HCEC 1CT (cell line): ENCODE measurements around the gene MKLN1.

Experiments used
- DNase-seq: peaks from one replicate; pipeline ENCODE4 v3.0.0-alpha.2; 2017

MKLN1 gene

DNA sequence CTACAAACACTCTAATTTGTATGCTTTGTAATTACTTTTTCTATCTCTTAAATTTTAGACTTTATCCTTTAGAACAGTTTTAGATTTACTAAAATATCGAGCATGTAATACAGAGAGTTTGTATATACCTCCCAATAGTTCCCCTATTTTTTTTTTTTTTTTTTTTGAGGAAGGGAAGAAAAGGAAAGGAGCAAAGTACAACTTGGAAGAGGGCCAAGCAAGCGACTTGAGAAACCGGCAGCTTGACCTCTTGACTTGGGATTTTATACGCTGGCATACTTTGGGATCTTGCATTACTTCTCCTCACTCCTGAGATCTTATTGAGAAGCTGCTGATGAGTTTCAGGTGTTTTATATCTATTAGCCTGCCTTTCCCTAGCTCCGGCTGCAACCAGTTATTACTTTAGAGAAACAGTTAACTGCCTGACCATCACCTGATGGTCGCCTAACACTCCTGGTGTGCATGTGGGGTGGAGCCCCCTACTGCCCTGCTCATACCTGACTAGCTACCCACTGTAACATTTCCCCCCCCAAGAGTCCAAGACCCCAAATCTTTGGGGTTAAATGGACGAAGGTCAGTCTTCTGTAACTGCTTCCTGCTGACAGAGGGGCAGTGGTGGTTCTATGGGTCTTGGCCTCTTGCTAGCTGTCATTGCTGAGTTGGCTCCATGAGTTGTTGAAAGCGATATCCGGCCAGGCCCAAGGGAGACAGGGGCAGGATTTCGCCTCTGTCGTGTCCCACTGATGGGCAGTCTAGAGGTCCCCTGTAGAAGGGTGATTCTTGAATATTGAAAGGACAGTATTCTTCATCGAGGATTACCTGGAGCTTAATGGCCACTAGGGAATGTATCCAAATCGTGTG, 28.5 kb downstream of the MKLN1 start:
- no peak for DNase-seq

DNA sequence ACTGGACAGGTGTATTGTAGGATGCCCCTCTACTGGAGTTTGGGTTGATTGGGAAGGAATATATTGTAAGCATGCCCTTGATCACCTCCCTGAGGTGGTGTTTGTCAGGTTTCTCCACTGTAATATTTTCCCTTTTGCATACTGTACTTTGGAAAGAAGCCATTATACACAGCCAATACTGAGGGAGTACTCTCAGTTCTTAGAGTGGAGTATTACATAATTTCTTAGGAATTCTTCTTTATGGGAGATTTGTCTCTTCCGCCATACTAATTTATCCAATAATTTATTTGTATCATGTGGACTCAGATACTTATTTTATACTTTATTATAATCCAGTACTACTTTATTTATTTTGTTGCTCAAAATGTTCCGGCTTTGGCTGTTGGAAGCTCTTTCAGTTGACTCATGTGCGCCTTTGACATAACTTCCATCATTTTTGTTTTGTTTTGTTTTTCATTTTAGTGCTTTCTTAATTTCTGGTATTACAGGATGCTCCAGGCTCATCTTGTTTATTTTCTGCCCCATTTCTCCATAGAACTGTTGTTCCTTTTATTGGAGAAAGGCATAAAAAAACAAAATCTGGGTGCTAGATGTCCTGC, 29.7 kb downstream of the MKLN1 start:
- DNase-seq, result no peak

DNA sequence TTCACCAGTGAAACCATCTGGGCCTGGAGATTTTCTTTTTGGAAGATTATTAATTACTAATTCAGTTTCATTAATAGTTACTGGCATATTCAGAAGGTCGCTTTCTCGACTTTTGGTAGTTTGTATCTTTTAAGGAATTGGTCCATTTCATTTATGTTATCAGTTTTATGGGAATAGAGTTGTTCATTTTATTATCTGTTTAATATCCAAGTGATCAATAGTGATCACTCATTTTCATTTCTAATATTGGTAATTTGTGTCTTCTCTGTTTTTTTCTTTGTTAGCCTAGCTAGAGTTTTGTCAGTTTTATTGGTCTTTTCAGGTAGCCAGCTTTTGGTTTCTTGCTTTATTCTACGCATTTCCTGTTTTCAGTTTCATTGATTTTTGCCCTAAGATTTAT, 31.0 kb downstream of the MKLN1 start:
- DNase-seq, result no peak

DNA sequence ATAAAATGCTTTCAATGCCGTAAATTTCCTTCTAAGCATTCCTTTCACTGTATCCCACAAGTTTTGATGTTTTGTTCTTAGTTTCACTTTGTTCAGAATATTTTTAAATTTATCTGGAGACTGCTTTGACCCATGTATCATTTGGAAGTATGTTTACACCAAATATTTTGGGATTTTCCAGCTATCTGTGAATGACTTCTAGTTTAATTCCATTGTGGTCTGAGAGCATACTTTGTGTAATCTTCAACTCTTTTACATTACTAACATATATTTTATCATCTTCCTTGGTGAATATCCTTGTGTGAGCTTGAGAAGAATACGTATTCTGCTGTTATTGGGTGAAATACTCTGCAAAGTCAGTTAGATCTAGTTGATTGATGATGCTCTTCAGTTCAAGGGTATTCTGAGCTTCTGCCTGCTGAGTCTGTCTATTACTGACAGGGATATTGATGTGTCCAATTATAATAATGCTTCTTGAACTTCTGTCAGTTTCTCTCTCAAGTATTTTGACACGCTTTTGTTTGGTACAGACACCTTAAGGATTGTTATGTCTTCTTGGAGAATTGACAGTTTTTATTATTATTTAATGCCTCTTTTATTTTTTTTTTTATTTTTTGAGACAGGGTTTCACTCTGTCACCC, 31.6 kb downstream of the MKLN1 start:
- no peak for DNase-seq

DNA sequence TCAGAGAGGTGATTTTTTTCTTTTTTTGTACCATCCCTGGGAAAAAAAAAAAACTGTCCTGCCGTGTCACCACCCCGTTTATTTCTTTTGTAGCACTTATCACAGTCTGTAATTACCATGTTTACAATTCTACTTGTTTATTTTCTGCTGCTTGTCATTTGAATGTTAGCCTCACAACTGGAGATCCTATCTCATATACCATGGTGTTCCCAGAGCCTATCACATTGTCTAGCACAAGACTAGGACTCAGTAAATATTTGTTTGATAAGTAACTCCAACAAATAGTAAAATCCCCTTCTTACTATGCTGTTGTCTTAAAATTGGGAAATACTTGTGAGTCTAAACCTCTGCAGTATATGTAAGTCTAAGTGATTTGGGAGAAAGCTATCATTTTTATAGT, 36.0 kb downstream of the MKLN1 start:
- DNase-seq, result no peak

DNA sequence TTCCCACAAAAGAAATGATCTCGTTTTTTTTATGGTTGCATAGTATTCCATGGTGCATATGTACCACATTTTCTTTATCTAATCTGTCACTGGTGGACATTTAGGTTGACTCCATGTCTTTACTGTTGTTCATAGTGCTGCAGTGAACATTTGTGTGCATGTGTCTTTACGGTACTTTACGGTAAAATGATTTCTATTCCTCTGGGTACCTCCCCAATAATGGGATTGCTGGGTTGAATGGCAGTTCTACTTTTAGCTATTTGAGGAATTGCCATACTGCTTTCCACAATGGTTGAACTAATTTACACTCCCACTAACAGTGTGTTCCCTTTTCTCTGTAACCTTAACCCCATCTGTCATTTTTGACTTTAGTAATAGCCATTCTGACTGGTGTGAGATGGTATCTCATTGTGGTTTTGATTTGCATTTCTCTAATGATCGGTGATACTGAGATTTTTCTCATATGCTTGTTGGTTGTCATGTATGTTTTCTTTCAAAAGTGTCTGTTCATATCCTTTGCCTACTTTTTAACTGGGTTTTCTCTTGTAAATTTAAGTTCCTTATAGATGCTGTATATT, 37.2 kb downstream of the MKLN1 start:
- DNase-seq, result no peak

DNA sequence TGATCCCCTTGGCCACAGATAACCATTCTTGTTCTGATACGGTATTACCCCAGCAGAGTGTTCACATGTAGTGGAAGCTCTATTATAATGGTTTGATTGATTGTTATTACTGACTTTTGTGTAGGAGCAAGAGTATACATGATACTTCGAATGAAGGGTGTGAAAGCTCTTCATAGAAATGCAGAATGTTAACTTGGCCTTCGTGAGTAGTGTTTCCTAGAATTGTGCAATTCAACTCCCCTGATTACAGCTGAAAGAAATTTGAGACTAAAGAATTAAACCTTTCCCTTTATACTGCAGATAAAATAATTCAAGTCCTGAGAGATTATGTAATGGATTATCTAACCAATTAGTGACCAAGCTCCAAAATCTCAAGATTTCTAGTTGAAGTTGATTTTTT, 38.2 kb downstream of the MKLN1 start:
- DNase-seq, result no peak

DNA sequence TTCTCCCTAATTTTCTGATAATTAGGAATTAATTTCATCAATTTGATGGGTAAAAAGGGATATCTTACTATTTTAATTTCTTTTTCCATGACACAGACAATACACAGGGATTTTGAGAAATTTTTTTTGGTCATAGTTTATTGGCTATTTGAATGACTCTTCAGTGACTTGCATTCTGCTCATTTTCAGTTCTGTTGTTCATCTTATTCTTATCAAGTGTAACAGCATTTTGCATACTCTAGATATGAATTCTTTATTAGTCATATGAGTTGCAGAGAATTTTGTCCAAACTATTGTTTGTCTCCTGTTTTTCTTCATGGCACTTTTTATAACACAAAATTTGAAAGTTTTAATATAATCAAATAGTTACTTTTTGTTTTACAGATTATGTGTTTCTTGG, 41.7 kb downstream of the MKLN1 start:
- peak; percentile 31 for DNase-seq

DNA sequence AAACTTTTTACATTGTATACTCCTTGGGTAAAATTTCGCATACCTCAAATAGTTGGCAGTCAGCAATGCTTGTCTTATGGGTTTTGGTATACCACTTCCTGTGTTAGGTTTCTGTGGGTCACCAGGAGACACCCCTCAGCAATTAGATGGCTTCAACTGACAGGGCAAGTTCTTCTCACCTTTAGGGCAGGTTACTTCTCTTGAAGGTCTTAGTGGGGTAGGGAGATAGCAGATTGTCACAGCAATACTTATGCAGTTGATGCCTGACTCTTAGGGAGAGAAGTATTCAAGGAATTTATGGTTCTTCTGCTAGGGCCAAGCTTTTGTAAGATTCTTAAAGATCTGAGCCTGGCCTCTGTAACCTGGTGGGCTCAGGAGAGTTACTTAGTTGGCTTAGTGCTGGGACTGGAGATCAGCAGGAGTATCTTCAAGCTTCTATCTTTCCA, 42.9 kb downstream of the MKLN1 start:
- peak; percentile 65 for DNase-seq

DNA sequence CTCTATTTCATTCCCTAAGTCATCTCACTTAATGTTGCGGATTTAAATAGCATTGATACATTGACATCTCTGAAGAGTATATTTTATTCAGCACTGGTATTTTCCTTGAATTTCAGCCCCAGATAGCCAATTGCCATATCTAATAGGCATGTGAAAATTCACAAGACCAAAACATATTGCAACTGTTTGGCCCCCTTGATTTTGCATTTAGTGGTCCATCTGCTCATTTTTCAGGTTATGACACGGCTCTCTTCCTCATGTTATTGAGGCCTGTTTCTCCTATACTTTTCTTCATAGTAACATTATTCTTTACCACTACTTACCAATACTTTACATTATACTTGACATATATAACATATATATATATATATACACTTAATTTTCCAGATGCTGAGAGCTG, 43.7 kb downstream of the MKLN1 start:
- no peak for DNase-seq

DNA sequence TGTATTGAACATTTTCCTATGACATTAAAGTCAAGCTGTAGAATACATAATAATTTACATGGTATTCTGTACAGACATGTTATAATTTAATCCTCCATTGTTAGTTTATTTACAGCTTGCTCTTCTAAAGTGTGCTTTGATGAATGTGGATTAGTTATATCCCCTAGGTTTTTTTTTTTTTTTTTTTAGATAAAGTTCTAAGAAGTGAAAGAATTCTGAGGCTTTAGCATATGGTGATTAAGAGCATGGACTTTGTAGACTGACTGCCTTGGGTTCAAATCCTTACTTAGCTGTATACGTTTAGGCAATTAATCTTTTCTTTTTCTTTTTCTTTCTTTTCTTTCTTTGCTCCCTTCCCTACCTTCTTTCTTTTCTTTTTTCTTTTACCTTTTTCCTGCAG, 44.9 kb downstream of the MKLN1 start:
- no peak for DNase-seq

DNA sequence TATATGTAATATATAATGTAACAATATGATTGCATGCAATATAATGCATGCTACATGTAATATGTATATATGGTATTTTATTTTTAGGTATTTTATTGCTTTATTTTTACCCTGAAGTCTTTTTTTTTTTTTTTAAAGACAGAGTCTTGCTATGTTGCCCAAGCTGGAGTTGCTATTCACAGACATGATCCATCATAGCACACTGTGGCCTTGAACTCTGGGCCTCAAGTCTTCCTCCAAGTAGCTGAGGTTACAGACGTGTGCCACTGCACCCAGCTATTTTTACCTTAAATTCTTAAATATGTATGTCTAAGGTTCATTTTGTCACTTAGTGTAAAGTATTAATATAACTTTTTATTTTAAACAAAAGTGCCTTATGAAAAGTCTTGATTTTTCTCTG, 47.1 kb downstream of the MKLN1 start:
- DNase-seq, result no peak

DNA sequence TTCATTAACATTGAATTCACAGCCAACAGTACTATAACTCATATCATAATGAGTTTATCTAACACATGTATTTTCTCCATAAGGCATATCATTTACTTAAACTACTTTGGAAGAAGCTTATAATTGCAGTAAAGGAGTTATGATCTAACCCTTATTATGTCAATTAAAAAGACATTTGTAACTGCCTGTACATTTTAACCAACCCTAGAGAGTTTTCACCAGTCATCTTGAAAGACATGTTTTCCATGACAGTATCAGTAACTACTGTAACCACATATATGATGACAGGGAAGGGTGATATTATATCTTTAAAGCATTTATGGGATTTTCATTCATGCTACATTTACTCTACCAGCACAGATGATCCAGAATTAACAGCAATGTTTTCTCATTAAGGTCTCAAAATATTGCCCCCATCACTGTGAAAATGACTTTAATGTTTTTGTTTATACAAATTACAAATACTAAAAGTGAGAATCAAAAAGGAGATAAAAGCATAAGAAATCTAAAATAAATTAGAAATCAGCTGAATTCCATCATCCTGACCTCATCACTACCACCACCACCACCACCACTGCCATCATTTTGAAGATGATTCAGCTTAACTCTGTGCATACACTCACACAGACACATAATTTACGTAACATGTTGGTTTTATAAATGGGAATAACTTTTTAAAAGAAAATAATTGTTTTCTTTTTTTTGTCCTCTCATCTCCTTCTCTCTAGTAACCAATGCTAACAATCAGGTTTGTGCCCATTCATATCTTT, 53.6 kb downstream of the MKLN1 start:
- DNase-seq, result peak; percentile 63

DNA sequence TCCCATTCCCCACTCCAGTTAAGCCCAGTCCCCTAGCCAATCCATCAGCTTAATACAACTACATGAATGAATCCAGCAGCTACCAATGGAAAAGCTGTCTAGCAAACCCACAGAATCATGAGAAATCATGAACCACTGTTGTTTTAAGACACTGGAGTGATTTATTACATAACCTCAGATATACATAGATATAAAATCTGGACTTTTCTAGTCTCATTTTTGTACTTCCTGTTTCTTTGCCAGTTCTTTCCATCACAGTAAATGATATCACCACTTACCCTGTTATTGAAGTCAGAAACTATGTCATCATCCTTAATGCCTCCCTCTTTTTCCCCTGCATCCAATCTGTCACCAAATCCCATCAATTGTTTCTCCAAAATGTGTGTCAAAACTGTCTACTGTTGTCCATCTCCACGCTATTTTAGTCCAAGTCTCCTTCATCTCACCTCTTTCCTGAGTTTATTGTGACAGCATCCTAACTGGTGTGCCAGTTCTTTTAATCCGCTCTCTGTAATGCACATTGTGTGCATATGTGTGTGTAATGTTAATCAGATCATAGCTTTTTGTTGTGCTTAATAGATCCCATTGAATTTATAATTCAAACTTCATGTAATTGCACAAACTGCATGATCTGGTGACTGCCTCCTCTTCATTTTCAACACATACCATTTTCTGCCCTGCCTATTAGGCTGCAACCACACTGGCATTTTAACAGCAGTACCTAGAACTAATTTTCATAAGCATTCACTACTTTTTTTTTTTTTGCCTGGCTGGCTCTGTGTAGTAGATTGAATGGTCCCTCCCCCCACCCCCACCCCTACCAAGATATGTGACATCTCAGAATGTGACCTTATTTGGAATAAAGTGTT, 56.0 kb downstream of the MKLN1 start:
- no peak for DNase-seq

DNA sequence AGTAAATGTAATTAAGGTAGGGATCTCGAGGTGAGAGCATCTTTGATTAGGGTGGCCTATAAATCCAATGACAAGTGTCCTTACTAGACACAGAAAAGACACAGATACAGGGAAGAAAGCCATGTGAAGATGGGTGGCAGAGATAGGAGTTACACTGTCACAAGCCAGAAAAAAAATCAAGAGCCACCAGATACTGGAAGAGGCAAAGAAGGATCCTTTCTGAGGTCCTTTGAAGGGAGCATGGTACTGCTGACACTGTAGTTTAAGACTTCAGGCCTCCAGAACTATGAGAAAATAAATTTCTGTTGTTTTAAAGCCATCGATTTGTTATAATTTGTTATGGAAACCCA, 56.6 kb downstream of the MKLN1 start:
- no peak for DNase-seq

DNA sequence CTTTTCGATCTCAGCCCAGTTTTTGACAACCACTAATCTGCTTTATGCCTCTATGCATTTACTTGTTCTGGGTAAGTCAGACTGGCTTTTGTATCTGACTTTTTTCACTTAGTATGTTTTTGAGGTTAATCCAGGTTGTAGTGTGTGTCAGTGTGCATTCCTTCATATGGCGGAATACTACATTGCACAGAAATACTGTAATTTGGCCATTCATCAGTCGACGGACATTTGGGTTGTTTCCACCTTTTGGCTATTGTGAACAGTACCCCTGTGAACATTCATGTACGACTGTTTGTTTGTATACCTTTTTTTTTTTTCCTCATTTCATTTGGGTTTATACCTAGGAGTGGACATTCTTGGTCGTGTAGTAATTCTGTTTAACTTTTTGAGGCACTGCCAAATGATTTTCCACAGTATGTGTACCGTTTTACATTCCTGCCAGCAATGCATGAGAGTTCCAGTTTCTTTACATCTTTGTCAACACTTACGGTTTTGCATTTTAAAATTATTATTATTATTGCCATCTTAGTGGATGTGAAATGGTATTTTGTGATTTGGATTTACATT, 57.4 kb downstream of the MKLN1 start:
- DNase-seq, result peak; percentile 39

DNA sequence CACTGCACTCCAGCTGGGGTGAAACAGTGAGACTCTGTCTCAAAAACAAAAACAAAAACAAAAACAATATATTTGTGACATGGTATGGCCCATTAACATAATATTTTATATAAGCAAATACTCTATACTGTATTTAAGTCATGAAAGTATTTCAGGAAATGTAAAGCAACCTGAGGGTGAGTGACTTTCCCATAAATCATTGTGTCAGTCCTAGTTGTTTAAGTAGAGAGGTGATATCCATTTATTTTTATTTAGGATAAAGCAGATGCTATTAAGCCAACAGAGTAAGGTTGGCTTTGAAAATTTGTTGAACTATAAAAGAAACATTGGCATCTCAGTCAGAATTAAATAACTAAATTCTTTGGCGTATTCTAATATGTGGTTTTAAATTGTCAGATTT, 60.5 kb downstream of the MKLN1 start:
- no peak for DNase-seq

DNA sequence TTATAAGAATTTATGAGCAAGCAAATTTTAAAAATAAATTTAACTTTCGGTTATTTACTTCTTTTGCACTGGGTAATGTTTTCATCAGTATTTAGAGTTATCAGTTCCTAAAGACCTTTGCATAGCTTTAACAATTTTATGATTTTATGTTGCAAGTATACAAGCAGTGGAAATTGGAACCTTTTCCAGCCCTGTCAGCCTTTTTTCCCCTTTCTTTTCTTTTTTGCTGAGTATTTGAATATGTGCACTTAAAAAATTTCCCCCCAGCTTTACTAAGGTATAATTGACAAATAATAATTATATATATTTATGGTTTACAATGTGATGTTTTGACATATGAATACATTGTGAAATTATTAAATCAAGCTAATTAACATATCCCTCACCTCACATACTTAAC, 62.6 kb downstream of the MKLN1 start:
- DNase-seq, result no peak

DNA sequence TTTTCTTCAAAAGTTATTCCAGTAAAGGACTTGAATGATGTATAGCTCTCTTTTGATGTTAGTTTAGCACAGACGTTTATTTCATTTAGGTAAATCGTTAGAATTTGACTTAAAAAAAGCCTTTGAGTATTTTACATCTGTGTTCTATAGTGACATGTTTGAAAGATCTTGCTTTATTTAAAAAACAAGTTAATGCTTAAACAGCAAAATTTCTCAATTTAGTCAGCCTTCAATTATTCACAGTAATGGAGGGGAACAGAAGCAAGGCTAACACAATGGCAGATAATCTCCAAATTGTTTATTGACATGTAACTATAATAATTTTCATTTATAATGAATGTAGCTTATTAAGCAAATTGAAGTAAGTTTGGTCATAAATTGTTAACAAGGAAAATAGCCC, 63.5 kb downstream of the MKLN1 start:
- DNase-seq, result no peak

DNA sequence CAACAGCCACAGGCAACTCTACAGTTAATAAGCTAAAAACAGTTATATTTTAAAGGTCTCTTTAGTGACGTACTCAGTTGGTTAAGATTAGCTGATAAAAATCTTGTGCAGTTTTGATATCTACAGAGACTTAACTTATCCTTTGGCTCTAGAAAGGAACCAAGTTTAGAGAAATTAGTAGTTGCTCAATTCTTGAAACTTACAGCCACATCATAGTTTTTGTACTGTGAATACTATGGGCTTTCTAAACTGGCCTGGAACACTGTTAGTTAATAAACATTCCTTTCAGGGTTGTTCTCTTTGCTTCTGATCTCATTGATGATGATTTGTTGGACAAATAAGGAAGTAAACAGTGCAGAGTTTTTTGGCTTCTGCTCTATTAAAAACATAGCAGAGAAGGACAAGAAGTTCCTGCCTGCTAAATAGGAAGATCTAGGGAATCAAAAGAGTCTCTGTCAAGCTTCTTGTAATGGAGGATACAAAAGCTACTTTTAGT, 73.1 kb downstream of the MKLN1 start:
- DNase-seq, result peak; percentile 37

DNA sequence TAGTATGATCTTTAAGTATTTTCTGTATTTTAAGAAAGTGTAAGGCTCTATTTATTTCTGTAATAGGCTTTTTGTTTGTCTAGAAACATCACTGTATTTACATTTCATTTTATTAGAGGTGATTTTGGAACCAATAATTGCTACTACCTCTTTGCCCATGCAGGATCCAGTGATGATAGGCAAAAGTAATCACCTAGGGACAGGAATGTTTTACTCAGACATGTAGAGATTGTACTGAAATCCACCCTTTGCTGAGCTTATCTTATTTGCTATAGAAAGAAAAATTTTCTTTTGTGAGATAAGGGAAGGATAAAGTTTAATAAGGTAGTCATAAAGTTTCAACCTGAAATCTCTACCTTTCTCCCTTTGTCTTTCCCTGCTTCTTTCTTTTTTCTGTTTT, 73.5 kb downstream of the MKLN1 start:
- DNase-seq, result no peak

DNA sequence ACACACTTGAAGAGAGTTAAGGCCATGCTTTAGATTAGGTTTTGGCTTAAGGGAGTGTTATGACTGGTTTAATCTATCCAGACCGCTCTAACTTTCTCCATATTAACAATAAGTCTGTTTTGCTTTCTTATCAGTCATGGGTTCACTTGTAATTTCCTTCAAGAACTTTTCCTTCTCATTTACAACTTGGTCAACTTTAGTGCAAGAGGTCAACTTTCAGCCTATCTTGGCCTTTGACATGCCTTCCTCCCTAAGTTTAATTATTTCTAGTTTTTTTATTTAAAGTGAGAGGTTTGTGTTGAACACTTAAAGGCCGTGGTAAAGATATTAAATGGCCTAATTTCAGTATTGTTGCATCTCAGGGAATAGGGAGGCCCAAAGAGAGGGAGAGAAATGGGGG, 75.6 kb downstream of the MKLN1 start:
- no peak for DNase-seq
